NCI-H1436 (cell line): ENCODE data around the gene KSR2.
"Not testable (repeated sequence)": the region's sequence is repeated elsewhere in the genome, so short reads cannot be mapped to it uniquely, and the experiment has no call there.

ENCODE experiments used
- DNase-seq: peaks from one replicate; lab custom pipeline; 2025; lab: John Stamatoyannopoulos, UW

Gene KSR2

GRCh38 chr12:117760990-117761389, 207.8 kb downstream of the KSR2 start:
- DNase-seq: no peak

- DNase-seq: no peak
These were observed 218.1 kb downstream of the KSR2 start for GRCh38 chr12:117750657-117751056.

GRCh38 chr12:117749431-117749830, 219.4 kb downstream of the KSR2 start:
- DNase-seq: no peak

DNA sequence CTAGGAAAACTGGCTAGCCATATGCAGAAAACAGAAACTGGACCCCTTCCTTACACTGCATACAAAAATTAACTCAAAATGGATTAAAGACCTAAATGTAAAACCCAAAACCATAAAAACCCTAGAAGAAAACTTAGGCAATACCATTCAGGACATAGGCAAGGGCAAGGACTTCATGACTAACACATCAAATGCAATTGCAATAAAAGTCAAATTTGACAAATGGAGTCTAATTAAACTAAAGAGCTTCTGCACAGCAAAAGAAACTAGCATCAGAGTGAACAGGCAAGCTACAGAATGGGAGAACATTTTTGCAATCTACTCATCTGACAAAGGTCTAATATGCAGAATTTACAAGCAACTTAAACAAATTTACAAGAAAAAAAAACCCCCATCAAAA, 222.4 kb downstream of the KSR2 start:
- DNase-seq: not testable (repeated sequence)

- no peak for DNase-seq
These were observed 224.4 kb downstream of the KSR2 start for GRCh38 chr12:117744418-117744817.

DNA sequence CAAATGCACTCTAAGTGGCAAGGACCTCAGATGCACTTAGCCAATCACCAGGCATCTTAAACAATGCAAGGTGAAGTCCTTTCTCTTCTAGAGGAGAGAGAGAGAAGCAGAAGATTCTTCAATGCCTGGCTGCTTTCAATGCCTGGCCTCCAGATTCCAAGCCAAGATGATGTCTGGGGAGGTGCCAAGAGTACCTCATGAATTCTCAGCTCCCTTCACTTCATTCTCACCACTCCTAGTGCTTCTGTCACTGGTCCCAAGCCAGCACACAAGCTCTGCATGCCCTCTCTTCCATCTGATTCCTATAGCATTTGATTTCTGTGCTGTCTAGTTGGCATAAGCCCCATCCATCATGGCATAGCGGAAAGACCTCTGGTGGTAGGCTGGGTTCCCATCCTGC, 225.0 kb downstream of the KSR2 start:
- DNase-seq: no peak

- DNase-seq: no peak
These were observed 226.1 kb downstream of the KSR2 start for GRCh38 chr12:117742721-117743120.

GRCh38 chr12:117738233-117738632, 230.6 kb downstream of the KSR2 start:
- DNase-seq: no peak

GRCh38 chr12:117733549-117733805, 235.3 kb downstream of the KSR2 start:
- no peak for DNase-seq

DNA sequence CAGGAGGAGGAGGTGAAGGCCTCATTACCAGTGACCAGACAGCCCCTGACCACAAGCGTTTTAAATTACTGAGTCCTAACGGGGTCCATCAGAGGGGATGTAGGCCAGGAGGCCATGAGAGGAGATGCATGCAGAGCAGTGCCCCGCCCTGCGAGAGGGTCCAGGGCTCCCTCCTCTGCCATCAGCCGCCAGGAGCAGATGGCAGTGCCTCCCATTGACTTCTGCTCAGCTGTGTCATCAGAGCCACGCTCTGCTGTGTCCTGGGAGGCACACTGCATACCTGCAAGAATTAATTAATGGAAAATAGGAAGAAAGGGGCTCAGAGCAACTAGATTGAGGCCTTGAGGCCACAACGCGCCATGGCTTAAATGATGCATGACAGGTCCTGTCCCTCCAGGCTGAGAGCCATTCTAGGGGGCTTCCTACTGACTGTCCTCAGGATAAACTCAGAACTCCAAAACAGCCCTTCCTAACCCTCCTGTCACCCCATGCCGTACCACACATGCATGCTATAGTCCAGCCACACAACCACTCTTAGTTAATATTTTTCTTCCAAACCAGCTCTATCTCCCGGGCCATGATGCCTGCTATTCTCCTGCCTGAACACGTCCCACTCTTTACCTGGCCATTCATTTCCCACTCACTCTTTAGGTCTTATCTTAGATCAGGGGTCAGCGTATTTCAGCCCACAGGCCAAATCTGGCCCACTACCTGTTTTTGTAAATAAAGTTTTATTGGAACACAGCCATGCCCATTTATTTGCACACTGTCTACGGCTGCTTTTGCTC, 235.8 kb downstream of the KSR2 start:
- no peak for DNase-seq

DNA sequence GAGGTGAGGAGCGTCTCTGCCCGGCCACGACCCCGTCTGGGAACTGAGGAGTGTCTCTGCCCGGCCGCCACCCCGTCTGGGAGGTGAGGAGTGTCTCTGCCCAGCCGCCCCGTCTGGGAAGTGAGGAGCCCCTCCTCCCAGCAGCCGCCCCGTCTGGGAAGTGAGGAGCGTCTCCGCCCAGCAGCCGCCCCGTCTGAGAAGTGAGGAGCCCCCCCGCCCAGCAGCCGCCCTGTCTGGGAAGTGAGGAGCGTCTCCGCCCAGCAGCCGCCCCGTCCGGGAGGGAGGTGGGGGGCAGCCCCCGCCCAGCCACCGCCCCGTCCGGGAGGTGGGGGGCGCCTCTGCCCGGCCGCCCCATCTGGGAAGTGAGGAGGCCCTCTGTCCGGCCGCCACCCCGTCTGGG, 237.7 kb downstream of the KSR2 start:
- not testable (repeated sequence) for DNase-seq

- no peak for DNase-seq
These were observed 241.5 kb downstream of the KSR2 start for GRCh38 chr12:117727301-117727700.

- DNase-seq: no peak
These were observed 244.2 kb downstream of the KSR2 start for GRCh38 chr12:117724543-117724942.

DNA sequence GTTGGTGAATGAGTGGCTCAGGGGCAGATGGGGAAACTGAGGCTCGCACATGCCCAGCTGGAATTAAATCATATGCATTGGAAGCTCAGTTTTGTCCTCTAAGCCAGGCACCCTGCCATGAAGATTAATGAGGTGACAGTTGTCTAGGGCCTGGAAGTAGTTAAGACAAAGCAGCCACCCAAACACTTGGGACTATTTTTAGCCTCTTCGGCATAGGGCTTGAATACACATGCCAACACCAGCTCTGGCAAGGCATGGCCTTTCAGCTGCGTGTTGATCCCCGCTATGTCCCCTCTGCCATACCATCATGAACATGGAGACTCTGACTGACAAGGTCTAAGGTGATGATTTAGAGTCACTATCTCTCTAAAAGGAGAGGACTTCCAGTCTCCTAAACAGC, 250.2 kb downstream of the KSR2 start:
- DNase-seq: no peak

DNA sequence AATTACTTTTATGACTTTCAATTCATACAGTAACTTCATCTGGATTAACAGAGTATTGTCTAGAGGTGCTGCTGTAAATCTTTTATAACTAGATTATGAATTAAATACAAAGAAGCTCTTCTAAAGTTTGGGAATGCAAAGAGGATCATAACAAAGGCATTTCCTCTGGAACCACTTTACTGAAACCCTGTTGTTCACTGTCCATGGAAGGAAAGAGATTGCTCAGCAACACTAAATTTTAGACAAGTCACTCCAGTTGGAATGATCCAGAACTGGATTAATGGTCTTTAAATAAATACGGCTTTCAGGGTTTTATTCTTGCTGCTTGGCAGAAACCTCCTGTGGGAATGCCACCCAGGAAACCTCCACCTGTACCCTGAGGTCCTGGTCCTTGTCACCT, 250.6 kb downstream of the KSR2 start:
- DNase-seq: no peak

- no peak for DNase-seq
These were observed 254.6 kb downstream of the KSR2 start for GRCh38 chr12:117714203-117714602.

DNA sequence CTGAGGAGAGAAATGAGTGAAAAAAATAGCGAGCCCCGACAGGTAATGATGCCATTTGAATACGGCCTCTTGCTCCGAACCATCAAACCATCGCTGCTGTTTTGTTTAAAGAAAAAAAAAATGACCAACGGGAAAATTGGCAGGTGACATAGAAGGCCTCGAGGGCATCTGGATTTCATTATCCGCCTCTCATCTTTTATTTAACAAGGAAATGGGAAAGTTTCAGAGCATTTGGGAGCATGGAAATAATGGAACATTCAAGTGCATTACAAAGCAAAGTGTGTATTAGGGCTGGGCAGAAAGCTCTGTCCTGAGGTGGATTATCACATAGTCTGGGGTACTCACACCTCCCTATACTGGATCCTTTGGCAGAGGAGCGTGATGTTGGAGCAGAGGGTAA, 258.7 kb downstream of the KSR2 start:
- DNase-seq: no peak

GRCh38 chr12:117707861-117708260, 260.9 kb downstream of the KSR2 start:
- no peak for DNase-seq

DNA sequence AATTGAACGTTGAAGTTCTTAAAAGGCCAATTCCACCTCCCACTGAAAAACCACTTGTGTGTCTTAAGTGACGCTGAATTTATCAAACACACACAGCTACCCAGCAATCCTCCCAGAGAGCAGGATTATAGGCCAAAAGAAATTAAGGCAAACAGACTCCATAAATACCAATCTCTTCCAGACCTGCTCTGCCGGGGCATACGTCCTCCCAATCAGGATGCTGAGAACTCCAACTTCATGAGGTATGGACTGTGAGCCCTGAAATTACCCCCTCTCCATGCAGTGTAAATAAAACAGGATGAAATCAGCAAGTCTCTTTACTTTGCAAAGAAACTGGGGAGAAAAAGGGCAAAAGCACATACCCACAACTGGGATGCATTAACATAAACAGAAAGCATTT, 265.2 kb downstream of the KSR2 start:
- DNase-seq: no peak

- DNase-seq: no peak
These were observed 266.0 kb downstream of the KSR2 start for GRCh38 chr12:117702741-117703140.

- DNase-seq: no peak
These were observed 269.2 kb downstream of the KSR2 start for GRCh38 chr12:117699575-117699974.

GRCh38 chr12:117699118-117699517, 269.7 kb downstream of the KSR2 start:
- DNase-seq: no peak

GRCh38 chr12:117695956-117696355, 272.8 kb downstream of the KSR2 start:
- no peak for DNase-seq

- no peak for DNase-seq
These were observed 276.3 kb downstream of the KSR2 start for GRCh38 chr12:117692512-117692911.

GRCh38 chr12:117689857-117690256, 278.9 kb downstream of the KSR2 start:
- no peak for DNase-seq
